GM21737 (cell line): ENCODE data around the gene ARMC10.
"Not testable (repeated sequence)": the region's sequence is repeated elsewhere in the genome, so short reads cannot be mapped to it uniquely, and the experiment has no call there.

Experiments used
- ATAC-seq: cut with Tn5 transposase; IDR thresholded peaks from one replicate; pipeline ENCODE4 v1.9.1; 2021; ENCODE audit warnings: mild to moderate bottlenecking, moderate library complexity; ENCODE audit not compliant: unreplicated experiment

ARMC10 gene

DNA sequence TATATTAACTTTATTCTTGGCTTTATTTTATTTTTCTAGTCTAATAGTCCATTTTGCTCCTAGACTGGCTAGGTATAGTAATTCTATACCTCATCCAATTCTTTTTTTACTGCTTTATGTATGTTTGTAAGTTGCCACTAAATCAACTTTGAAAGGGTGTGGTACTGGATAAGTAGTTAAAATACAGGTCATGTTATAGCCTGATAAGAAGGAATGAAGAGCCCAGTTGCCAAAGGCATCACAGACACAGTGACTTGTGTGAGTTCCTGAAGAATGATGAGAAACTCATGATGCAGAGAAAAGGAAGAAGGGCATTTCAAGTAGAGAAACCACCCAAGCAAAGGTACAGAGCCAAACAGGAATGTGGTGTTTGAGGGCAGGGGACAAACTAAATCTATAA is 46.7 kb downstream of the ARMC10 start:
- no peak for ATAC-seq

DNA sequence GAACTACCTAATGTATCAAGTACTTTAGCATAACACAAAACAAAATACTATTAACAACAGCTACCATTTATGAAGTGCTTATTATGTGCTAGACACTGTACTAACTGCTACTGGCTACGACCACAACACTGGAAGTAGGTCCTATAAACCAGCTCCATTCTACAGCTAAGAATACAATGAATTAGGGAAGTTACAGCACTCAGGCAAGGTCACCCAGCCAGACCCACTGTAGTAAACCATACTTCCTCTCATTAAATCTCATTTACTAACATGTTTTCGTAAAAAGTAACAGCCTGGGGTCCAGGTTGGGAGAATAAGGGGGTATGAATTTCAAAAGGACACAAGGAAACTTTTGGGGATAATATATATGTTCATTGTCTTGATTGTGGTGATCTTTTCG is 48.6 kb downstream of the ARMC10 start:
- no peak for ATAC-seq

DNA sequence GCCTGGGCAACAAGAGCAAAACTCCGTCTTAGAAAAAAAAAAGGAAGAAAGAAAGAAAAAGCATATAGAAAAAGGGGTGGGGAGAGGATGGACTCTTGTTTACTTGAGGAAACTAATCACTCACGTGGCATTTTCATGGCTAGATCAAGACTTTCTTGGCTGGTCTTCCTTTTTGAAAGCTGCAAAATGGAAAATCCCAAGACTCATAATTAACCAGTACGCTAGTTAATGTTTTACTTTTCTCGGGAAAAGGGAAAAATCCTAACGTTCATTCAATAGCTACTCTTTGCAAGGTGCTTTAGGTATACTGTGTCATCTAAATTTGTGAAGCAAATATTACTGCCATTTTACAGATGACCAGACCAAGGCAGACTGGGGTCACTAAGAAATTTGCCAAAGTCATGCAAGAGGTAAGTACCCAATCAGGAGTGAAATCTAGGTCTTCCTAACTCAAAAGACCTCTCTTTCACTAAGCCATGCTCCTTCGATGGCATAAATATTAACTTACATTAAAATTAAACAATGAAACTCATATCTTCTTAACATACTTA is 49.6 kb downstream of the ARMC10 start:
- no peak for ATAC-seq

DNA sequence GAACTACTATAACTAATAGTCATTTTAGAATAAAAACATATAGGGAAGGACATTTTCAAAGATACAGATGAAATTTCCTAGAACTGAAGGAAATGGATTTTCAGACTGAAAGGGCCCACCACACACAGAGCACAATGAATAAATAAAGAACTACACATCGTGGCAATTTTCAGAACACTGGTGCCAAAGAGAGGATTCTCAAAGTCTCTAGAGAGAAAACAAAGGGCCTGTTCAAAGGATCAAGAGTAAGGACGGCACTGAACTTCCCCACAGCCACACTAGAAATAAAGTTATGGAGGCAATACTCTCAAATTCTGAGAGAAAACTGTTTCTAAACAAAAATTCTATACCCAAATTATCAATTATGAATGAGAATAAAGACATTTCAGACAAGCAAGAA is 52.1 kb downstream of the ARMC10 start:
- no peak for ATAC-seq

DNA sequence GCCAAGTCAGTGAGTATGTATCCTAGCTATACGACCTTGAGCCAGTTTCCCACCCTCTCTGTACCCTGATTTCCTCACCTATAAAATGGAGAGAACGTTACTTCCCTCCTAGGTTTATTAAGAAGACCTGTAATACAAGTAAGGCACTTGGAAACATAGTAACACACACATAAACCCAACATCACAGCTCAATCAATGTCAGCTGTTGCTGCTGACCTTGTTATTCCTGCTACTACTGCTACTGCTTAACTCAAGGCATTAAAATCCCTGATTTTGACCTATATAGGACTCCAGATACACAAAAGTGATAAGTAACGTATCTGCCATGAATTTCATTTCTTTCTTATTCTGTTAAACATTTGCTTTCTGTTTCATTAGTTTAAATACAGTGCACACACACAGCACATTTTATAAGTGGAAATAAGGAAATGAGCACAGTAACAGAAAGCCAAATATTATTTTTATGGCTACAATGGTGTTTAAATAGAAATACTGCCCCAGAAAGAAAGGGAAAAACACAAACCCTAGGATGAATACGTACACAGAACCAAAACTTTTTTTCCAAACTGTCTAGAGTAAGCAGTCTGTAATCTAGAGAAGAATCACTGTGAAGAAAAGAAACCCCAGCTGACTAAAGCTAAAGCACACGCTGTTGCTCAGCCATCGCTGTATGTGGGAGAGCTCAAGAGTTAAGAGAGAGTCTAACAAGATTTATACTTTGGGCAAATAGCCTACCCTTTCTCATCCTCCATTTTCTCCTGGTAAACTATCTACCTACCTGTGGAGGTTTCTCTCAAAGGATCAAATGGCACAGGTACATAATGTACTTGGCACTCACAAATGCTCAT is 55.0 kb downstream of the ARMC10 start:
- ATAC-seq, result no peak

DNA sequence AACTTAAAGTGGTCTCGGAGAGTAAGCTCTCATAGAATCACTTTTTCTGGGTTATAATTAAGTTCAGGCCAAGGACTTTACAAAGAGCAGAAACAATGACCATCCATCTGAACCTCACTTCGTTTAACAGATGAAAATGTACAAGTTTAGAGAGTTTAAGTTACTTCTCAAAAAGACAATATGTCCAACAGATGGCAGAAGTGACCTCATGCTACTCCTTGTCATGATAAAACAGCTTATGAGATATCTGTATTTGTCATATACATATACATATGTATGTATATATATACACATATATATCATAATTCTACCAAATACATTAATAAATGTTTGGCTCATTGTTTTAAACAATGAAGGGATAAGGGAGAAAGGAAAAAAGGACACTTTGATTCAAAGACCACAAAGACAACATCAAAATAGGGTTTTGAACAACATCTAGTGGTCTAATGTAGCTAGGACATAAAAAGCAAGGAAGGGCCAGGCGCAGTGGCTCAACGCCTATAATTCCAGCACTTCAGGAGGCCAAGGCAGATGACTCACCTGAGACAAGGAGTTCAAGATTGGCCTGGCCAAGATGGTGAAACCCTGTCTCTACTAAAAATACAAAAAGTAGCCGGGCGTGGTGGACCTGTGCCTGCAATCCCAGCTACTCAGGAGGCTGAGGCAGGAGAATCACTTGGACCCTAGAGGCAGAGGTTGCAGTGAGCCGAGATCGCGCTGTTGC is 56.1 kb downstream of the ARMC10 start:
- ATAC-seq, result no peak

DNA sequence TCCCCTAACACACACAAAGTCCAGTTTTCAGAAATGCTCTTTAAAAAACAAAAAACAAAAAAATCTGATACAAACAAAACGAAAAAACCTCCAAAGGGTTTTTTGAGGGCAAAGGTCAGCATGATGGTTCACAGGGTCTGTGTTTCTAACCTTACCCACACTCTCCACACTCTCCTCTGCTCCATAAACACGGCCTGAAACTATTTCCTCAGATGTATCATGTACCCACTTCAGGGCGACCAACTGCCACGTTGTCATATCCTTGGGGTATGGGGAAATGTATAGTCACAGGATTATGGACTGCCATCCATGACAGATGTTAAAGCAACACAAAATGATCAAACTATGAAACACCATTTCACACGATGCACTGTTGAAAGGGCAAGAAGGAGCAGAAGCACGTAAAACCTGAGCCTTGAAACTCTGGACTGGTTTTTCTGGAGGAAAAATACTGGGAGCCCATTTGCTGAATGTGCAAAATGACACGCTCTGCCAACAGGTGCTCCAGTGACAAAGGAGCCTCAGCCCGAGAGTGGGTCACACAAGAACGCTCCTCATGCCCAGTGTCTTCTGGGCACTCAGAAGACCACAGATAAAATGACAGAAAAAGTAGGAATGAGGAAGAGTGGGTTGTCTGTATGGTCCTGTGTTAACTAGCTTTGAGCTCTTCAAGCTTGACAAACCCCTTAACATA is 58.2 kb downstream of the ARMC10 start:
- ATAC-seq, result no peak

DNA sequence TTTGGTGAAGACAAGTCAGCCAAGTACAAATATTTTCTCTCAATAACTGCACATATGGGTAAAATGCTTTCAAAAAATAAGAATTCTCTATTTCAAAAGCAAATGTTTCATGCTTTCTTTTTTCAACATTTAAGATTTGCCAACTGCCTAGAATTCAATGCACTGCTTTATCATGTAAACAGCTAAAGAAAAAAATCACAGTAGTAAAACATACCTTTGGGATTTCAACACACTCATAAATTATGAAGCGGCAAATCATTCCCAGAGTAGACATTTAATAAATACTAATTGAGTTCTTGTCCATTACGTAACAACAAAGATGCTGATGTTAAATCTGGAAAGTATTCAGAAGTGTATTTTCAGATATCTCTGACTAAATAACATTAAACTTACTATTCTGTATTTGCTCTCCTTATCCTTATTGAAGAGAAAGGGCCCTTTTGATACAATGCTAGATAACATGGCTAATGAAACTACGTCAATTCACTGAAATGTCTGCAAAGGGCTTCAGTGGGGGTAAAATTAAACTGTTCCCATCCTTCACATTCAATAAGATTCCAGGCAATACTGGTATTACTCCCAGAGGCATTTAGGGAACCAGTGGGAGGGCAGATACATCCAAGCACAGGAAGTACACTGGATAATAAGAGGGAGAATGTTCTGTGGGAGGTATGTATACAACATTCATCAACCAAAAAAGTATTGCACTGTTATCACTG is 60.1 kb downstream of the ARMC10 start:
- no peak for ATAC-seq

DNA sequence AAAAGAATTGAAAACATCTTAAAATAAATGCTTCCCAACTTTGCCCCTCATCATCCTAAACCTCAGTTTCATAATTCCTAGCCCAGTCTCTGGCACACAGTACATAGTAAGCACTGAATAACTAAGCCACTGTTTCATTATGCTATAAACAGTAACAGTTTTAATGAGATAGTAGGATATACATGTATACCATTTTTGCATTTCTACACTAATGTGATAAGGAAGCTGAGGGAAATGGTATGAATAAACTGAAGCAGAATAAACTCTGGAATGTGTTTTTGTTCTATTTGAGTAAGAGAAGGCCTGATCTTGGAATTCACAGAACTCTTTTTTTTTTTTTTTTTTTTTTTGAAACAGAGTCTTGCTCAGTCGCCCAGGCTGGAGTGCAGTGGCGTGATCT is 65.1 kb downstream of the ARMC10 start:
- ATAC-seq, result no peak

DNA sequence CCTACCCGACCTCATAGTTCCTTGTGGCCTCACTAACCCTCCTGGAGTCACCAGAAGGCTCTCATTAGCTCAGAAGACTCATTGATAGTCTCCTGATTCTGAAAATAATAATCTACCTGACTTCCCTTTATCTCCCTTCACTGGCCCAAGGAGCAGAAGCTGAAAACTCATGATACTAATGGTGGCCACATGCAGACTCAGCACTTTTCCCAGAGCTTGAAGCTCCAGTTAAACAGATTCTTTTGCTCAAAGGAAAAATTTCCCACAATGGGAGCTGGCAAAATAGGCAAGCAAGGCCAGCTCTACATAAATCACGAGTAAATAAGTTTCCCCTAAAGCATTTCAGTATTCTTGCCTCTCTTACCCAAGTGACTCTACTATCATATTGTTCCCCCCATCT is 65.7 kb downstream of the ARMC10 start:
- ATAC-seq, result no peak

DNA sequence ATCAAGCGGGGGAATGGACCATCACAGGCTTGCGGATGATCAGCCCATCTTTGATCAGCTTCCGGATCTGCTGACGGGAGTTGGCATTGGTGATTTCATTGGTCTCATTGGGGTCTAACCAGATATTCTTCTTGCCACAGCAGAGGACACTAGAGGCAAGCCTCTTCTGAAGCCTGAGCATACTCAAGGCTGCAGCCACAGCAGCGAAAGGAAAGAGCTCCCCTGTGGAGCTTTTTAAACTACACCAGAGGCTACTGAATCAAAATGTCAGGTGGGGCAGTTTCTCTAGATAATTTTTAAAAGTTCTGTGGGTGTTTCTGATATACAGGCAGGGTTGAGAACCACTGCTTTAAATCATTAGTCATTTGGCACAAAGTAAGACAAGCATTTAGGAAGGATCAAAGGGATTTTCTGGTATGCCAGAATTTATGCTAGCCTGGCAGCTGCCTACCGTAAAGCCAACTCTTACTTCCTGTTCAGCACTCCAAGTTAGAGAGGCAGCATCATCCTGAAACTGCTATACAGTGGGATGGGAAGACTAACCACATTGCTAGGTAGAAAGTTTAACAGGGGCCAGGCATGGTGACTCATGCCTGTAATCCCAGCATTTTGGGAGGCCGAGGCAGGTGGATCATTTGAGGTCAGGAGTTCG is 66.9 kb downstream of the ARMC10 start:
- ATAC-seq, result no peak

DNA sequence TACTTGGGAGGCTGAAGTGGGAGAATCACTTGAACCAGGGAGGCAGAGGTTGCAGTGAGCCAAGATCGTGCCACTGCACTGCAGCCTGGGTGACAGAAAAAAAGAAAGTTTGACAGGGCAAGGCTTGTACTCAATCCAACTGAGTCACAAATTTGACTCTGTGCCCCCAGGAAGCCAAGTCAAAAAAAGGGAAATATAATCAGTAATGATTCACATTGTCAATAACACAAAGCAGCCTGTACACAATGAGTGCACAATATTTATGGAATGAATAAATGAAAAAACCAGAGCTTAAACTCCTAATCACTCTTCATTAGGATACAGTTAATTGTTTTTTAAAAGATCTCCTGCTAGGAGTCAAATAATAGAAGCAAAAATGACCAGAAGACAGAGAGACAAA is 67.6 kb downstream of the ARMC10 start:
- no peak for ATAC-seq

DNA sequence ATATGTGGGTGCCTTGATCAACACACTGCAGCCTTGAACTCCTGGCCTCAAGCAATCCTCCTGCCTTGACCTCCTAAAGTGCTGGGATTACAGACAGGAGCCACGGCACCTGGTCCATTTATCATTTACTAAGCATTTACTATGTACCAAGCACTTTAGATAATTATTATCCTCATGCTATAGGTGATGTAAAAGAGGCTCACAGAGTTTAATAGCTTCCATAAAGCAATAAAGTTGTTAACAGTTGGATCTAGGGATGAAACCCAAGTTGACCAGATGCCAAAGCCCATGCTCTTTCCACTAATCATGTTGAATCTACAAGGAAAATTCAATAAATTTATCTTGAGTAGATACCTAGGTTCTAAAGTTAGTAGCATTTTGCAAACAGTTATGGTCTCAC is 68.9 kb downstream of the ARMC10 start:
- no peak for ATAC-seq

DNA sequence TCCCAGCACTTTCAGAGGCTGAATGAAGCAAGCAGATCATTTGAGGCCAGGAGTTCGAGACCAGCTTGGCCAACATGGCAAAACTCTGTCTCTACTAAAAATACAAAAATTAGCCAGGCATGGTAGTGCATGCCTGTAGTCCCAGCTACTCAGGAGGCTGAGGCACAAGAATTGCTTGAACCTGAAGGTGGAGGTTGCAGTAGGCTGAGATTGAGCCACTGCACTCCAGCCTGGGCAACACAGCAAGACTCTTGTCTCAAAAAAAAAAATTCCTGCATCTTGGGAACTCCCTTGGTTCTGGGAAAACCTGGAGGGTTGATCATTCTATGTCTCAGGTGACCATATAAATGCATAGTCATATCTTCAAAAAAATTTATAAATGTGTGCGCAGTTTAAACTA is 69.8 kb downstream of the ARMC10 start:
- ATAC-seq, result not testable (repeated sequence)

DNA sequence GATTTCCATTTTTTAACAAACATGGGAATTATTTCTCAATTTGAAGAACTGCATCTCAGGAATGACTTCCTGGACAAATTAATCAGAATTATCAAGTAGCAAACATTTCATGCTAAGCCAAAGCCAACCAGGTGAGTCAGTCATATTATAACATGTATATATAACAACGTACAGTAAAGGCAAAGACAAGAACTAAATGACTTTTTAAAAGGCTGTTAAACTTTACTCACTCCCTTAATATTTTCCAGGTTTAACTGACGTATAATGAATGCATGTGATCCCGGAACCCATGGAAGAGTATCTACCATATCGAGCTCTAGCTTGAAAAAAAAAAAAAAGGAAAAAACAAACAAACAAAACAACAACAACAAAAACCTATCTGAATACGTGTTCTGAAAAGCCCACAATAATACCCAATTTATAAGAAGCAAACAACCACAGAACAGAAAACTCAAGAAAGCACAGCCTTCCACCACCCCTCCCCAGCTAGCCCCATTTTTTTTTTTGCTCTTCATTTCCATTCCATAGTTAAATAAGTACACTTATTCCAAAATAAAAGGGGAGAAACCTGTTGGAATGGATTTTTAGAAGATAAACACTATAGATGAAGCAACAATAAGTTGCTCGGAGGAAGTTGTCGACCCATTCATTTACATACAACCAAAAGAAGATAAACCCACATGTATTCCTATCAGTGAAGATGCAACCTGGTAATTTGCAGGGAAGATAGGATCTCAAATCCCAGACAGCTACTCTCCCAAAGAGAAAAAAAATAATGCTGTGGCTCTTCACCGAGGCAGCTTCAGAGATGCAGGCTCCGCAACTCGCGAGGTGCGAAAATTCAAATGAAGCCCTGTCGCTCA is 73.4 kb downstream of the ARMC10 start:
- no peak for ATAC-seq
